ENCODE data around the gene ASB1.

DNA sequence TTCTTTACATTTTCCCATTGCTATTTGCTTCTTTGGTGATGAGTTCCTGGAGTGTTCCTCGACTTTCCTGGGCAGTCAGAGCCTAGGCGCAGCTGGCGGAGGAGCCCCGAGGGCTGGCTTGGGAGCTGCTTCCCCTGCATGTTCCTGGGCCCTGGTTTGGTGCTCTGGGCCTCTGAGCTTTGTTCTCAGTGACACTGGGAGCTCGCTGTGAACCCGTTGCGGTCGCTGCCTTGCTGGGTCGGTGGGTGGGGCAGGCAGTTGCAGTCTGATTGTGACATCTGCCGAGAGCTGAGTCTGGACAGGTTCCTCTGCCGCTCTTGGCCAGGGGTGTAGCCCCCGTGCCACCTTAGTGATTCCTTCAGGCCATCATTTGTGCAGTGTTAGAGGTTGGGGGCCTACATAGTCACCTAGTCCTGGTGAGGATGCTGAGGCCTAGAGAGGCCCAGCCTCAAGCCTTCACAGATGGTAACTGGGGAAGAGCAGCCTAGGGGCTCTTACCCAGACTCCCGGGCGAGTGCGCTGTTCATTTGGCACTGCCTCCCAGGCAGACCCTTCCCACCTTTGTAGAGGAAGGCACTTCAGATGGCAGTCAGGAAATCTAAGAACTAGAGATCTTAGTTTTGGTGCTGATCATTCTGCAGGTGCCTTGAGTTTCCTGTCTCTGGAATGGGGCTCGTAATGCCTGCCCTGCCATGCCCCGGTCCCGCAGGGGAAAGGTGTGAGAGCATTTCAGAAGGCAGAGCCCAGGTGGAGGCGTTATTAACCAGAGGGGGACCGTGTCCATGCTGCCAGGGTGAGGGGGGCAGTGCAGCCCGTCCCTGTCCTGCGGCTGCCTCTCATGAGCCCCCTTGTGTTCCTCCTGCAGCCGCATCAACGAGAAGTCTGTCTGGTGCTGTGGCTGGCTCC lies 8.4 kb downstream of the ASB1 start:
- TF ChIP-seq TAF1 (IDR thresholded peaks at IDR 0.05; ENCODE audit: borderline replicate concordance, low read depth, low read length), result no peak
- TF ChIP-seq, protein P1, sequence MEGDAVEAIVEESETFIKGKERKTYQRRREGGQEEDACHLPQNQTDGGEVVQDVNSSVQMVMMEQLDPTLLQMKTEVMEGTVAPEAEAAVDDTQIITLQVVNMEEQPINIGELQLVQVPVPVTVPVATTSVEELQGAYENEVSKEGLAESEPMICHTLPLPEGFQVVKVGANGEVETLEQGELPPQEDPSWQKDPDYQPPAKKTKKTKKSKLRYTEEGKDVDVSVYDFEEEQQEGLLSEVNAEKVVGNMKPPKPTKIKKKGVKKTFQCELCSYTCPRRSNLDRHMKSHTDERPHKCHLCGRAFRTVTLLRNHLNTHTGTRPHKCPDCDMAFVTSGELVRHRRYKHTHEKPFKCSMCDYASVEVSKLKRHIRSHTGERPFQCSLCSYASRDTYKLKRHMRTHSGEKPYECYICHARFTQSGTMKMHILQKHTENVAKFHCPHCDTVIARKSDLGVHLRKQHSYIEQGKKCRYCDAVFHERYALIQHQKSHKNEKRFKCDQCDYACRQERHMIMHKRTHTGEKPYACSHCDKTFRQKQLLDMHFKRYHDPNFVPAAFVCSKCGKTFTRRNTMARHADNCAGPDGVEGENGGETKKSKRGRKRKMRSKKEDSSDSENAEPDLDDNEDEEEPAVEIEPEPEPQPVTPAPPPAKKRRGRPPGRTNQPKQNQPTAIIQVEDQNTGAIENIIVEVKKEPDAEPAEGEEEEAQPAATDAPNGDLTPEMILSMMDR (IDR thresholded peaks at IDR 0.05 in 2 of 3, conservative IDR thresholded peaks at IDR 0.05 in 1 of 3; ENCODE audit: control insufficient read depth in 2 of 3, extremely low read depth in 1 of 3, insufficient read depth in 1 of 3, low read depth in 3 of 3, low read length in 3 of 3), result no peak
- TF ChIP-seq POLR2A (IDR thresholded peaks at IDR 0.05; ENCODE audit: low read depth, low read length), result no peak
- TF ChIP-seq NFIC (IDR thresholded peaks at IDR 0.05; ENCODE audit: low read depth, low read length), result no peak
- TF ChIP-seq CBX3 (IDR thresholded peaks at IDR 0.05; ENCODE audit: borderline replicate concordance, low read depth), result no peak
- TF ChIP-seq, protein P2, sequence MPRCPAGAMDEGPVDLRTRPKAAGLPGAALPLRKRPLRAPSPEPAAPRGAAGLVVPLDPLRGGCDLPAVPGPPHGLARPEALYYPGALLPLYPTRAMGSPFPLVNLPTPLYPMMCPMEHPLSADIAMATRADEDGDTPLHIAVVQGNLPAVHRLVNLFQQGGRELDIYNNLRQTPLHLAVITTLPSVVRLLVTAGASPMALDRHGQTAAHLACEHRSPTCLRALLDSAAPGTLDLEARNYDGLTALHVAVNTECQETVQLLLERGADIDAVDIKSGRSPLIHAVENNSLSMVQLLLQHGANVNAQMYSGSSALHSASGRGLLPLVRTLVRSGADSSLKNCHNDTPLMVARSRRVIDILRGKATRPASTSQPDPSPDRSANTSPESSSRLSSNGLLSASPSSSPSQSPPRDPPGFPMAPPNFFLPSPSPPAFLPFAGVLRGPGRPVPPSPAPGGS (IDR thresholded peaks at IDR 0.05; ENCODE audit: borderline replicate concordance, insufficient read depth, low read depth, low read length, poor library complexity, severe bottlenecking), result no peak

Measured in GM12878 (cell line).